DOHH2 (cell line): ENCODE data around the gene IFTAP.

Experiments used
- H3F3A ChIP-seq: fragments of 200-600 bp; sonication (generic), shearing (Covaris generic); 2 replicates; pipeline ENCODE4 v1.6.0; 2016; ENCODE audit warnings: antibody characterized with exemption, mild to moderate bottlenecking; ENCODE audit not compliant: control insufficient read depth, insufficient read depth
- H3K27ac ChIP-seq: fragments of 200-600 bp; sonication (generic); 2 replicates; pipeline ENCODE4 v1.5.1; 2014; ENCODE audit warnings: low read depth, mild to moderate bottlenecking, low read length, moderate library complexity
- H3K27me3 ChIP-seq: fragments of 200-600 bp; sonication (generic); 2 replicates; pipeline ENCODE4 v1.6.1; 2014; ENCODE audit warnings: mild to moderate bottlenecking, low read length, mixed read lengths; ENCODE audit not compliant: control insufficient read depth
- H3K36me3 ChIP-seq: fragments of 200-600 bp; sonication (generic); 2 replicates; pipeline ENCODE4 v1.6.1; 2014; ENCODE audit warnings: mild to moderate bottlenecking, low read length, moderate library complexity, mixed read lengths; ENCODE audit not compliant: control insufficient read depth
- H3K4me1 ChIP-seq: fragments of 200-600 bp; sonication (generic); 2 replicates; pipeline ENCODE4 v1.6.1; 2014; ENCODE audit warnings: mild to moderate bottlenecking, low read length, mixed read lengths; ENCODE audit not compliant: control insufficient read depth
- H3K4me2 ChIP-seq: fragments of 200-600 bp; sonication (generic); 2 replicates; pipeline ENCODE4 v1.6.0; 2014; ENCODE audit warnings: mild to moderate bottlenecking, low read length, moderate library complexity
- H3K4me3 ChIP-seq: fragments of 200-600 bp; sonication (generic); 2 replicates; pipeline ENCODE4 v1.5.1; 2014; ENCODE audit warnings: mild to moderate bottlenecking, low read length, mixed read lengths
- H3K79me2 ChIP-seq: fragments of 200-600 bp; sonication (generic); 2 replicates; pipeline ENCODE4 v1.6.1; 2014; ENCODE audit warnings: mild to moderate bottlenecking, low read length, mixed read lengths; ENCODE audit not compliant: control insufficient read depth
- H3K9me2 ChIP-seq: fragments of 200-600 bp; sonication (generic); replicated peaks from 2 replicates; pipeline ENCODE4 v1.6.1; 2014; ENCODE audit warnings: mild to moderate bottlenecking, low read length, mixed read lengths; ENCODE audit not compliant: control insufficient read depth
- H3K9me3 ChIP-seq: fragments of 200-600 bp; sonication (generic); 2 replicates; pipeline ENCODE4 v1.6.1; 2014; ENCODE audit warnings: antibody characterized with exemption, low read length, mixed read lengths; ENCODE audit not compliant: control insufficient read depth, insufficient read depth
- H4K20me1 ChIP-seq: fragments of 200-600 bp; sonication (generic); 2 replicates; pipeline ENCODE4 v1.6.0; 2014; ENCODE audit warnings: low read depth, mild to moderate bottlenecking, antibody characterized with exemption, low read length, moderate library complexity; ENCODE audit not compliant: control insufficient read depth, insufficient read depth
- CTCF ChIP-seq: fragments of 200-600 bp; sonication (generic); IDR thresholded peaks from one replicate; pipeline ENCODE4 v1.5.1; 2014; ENCODE audit warnings: antibody characterized with exemption, mild to moderate bottlenecking, low read depth, low read length; ENCODE audit not compliant: poor library complexity, severe bottlenecking
- EZH2phosphoT487 ChIP-seq: fragments of 200-600 bp; sonication (generic); IDR thresholded peaks from 2 replicates; pipeline ENCODE4 v1.6.1; 2017; ENCODE audit warnings: borderline replicate concordance, mild to moderate bottlenecking, antibody characterized with exemption, low read length, moderate library complexity, mixed read lengths

The IFTAP gene

DNA sequence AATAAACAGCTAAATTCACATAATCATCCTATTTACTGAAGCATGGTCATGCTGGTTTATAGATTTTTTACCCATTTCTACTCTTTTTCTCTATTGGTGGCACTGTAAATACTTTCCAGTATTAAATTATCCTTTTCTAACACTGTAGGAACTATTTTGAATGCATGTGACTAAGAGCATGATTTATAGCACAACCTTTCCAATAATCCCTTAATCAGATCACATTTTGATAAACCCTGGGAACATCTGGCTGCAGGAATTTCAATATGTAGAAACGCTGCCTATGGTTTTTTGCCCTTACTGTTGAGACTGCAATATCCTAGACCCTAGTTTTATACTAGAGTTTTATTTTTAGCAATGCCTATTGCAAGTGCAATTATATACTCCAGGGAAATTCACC lies 15.8 kb upstream of the IFTAP start:
- Histone ChIP-seq H3K79me2 (no peaks in the 10 kb centered on the region), H3K36me3 (no peaks in the 10 kb centered on the region)

DNA sequence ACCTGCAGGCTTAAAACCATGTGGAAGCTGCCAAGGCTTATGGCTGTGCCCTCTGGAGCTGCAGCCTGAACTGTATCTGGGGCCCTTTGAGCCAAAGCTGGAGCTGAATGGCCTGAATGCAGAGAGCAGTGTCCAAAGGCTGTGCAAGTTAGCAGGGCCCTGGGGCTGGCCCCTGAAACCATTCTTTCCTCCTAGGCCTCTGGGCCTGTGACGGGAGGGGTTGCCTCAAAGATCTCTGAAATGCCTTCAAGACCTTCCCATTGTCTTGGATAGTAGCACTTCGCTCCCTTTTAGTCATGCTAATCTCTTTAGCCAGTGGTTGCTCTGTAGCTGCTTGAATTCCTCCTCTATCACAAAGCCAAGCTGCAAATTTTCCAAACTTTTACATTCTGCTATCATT lies 12.8 kb upstream of the IFTAP start:
- Histone ChIP-seq H3K27me3 (no peaks in the 10 kb centered on the region), H4K20me1 (no peaks in the 10 kb centered on the region), H3K4me3 (no peak overlapping the region), H3K79me2 (no peaks in the 10 kb centered on the region), H3F3A (no peaks in the 10 kb centered on the region), H3K4me2 (no peak overlapping the region), H3K9me3 (peaks cover 5% of the 10 kb centered on the region; the same call in 1 of the 2 replicates), H3K36me3 (no peaks in the 10 kb centered on the region), H3K9me2 (no peaks in the 10 kb centered on the region), H3K4me1 (no peaks in the 10 kb centered on the region), H3K27ac (no peak overlapping the region)
- TF ChIP-seq CTCF (no peak), EZH2phosphoT487 (no peak)

More for the DNA sequence above, 15.8 kb upstream of the IFTAP start:
- Histone ChIP-seq H3K9me2 (no peaks in the 10 kb centered on the region), H3K4me2 (no peak overlapping the region), H4K20me1 (no peaks in the 10 kb centered on the region), H3K27ac (no peak overlapping the region), H3K4me1 (no peaks in the 10 kb centered on the region), H3F3A (no peaks in the 10 kb centered on the region), H3K4me3 (no peak overlapping the region), H3K27me3 (no peaks in the 10 kb centered on the region), H3K9me3 (peaks cover 5% of the 10 kb centered on the region; the same call in 1 of the 2 replicates)
- TF ChIP-seq CTCF = no peak

DNA sequence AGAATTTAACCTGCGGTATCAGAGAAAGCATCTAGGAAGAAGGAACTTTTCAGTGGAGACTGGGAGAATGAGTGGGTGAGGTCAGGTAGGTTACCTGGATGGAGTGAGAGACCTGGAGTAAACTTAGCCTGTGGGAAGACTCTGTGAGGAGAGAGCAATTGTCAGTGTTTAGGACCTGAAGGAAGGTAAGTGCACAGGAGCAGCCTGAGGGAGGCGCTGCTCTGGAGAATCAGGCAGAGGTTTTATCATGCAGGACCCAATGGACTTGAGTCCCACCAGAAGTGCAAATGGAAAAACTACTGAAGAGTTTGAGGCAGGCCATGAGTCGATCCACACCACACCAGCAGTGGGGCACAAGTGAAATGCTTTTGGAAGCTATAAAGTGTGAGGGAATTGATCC lies 10.6 kb upstream of the IFTAP start:
- Histone ChIP-seq H3K4me2 (no peak overlapping the region), H4K20me1 (no peaks in the 10 kb centered on the region), H3K79me2 (no peaks in the 10 kb centered on the region), H3K4me1 (no peaks in the 10 kb centered on the region), H3K27ac (no peak overlapping the region), H3K4me3 (no peak overlapping the region), H3K9me2 (no peaks in the 10 kb centered on the region), H3K9me3 (peaks cover 5% of the 10 kb centered on the region; the same call in 1 of the 2 replicates), H3F3A (no peaks in the 10 kb centered on the region), H3K36me3 (no peaks in the 10 kb centered on the region), H3K27me3 (no peaks in the 10 kb centered on the region)
- TF ChIP-seq CTCF (no peak), EZH2phosphoT487 (no peak)

DNA sequence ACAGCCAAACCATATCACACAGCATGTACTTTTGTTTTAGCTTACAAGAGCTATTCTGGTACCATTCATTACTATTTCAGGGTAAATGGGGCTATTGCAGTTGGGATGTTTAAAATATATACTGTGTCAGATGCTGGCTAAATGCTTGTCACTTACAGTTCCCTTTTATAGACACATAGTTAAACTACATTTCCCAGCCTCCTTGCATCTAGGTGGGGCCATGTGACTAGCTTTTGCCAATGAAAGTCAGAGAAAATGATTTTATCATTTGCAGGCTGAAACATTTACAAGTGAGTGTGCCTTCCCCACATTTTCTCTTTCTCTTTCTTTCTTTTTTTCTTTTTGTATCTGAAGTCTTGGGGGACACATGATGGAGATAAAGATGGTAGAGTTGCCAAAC lies 7.8 kb upstream of the IFTAP start:
- Histone ChIP-seq H3K9me3 (peaks cover 1% of the 10 kb centered on the region; the same call in 1 of the 2 replicates), H3K4me1 (no peaks in the 10 kb centered on the region), H3K4me3 (no peak overlapping the region), H3K27me3 (no peaks in the 10 kb centered on the region), H3K36me3 (no peaks in the 10 kb centered on the region), H3K9me2 (no peaks in the 10 kb centered on the region), H3F3A (no peaks in the 10 kb centered on the region), H3K27ac (no peak overlapping the region), H3K79me2 (no peaks in the 10 kb centered on the region), H4K20me1 (no peaks in the 10 kb centered on the region), H3K4me2 (no peak overlapping the region)
- TF ChIP-seq CTCF = no peak
- TF ChIP-seq EZH2phosphoT487 = no peak
